BE2C (cell line): Measurements from ENCODE around the gene FOXN3.

Experiments
- DNase-seq: peaks from one replicate; pipeline ENCODE4 v3.0.0-alpha.2; 2020
- H3K27me3 ChIP-seq: fragments of 250-450 bp; sonication (Bioruptor Pico); 2 replicates; pipeline ENCODE4 v1.5.1; 2020; ENCODE audit warnings: mild to moderate bottlenecking
- H3K36me3 ChIP-seq: fragments of 250-450 bp; sonication (Bioruptor Pico); 2 replicates; pipeline ENCODE4 v1.5.1; 2020; ENCODE audit warnings: mild to moderate bottlenecking
- H3K4me1 ChIP-seq: fragments of 250-450 bp; sonication (Bioruptor Pico); 2 replicates; pipeline ENCODE4 v1.5.1; 2020
- H3K4me3 ChIP-seq: 2 replicates; pipeline ENCODE4 v1.5.1; 2011; ENCODE audit warnings: low read depth, low read length
- H3K9me3 ChIP-seq: fragments of 250-450 bp; sonication (Bioruptor Pico); 2 replicates; pipeline ENCODE4 v1.5.1; 2020
- CTCF ChIP-seq: IDR thresholded peaks from 2 replicates; pipeline ENCODE4 v1.5.1; 2012; ENCODE audit warnings: mild to moderate bottlenecking, low read depth, low read length

The FOXN3 gene

GRCh38 chr14:89226801-89227495, 190.1 kb downstream of the FOXN3 start:
- Histone ChIP-seq H3K4me1 (no peaks in the 10 kb centered on the region; the same call in 1 of the 2 replicates), H3K36me3 (no peaks in the 10 kb centered on the region), H3K9me3 (no peaks in the 10 kb centered on the region), H3K4me3 (no peak overlapping the region), H3K27me3 (no peaks in the 10 kb centered on the region)
- TF ChIP-seq CTCF: no peak
- no peak for DNase-seq

- Histone ChIP-seq H3K4me1 (no peaks in the 10 kb centered on the region; the same call in 1 of the 2 replicates), H3K27me3 (no peaks in the 10 kb centered on the region), H3K9me3 (no peaks in the 10 kb centered on the region), H3K36me3 (no peaks in the 10 kb centered on the region), H3K4me3 (no peak overlapping the region)
- no peak for TF ChIP-seq CTCF
- DNase-seq: no peak
Observed at GRCh38 chr14:89225607-89226006, 191.4 kb downstream of the FOXN3 start.

- H3K9me3 ChIP-seq: no peaks in the 10 kb centered on the region
- no peak for TF ChIP-seq CTCF
- H3K27me3 ChIP-seq: no peaks in the 10 kb centered on the region
- DNase-seq: no peak
- H3K4me3 ChIP-seq: no peak overlapping the region
- no peaks in the 10 kb centered on the region for H3K36me3 ChIP-seq
- no peaks in the 10 kb centered on the region for H3K4me1 ChIP-seq
Observed at GRCh38 chr14:89221109-89221810, 195.8 kb downstream of the FOXN3 start.

GRCh38 chr14:89219051-89219450, 198.0 kb downstream of the FOXN3 start:
- H3K4me1 ChIP-seq: peaks cover 16% of the 10 kb centered on the region
- H3K27me3 ChIP-seq: no peaks in the 10 kb centered on the region
- H3K36me3 ChIP-seq: no peaks in the 10 kb centered on the region
- no peak overlapping the region for H3K4me3 ChIP-seq
- DNase-seq: no peak
- no peak for TF ChIP-seq CTCF
- H3K9me3 ChIP-seq: no peaks in the 10 kb centered on the region

GRCh38 chr14:89217891-89218290, 199.1 kb downstream of the FOXN3 start:
- Histone ChIP-seq H3K9me3 (no peaks in the 10 kb centered on the region), H3K27me3 (no peaks in the 10 kb centered on the region), H3K4me3 (no peak overlapping the region), H3K36me3 (no peaks in the 10 kb centered on the region), H3K4me1 (peaks cover 27% of the 10 kb centered on the region)
- TF ChIP-seq CTCF: no peak
- DNase-seq: no peak

- H3K9me3 ChIP-seq: no peaks in the 10 kb centered on the region
- peaks cover 44% of the 10 kb centered on the region for H3K4me1 ChIP-seq
- H3K36me3 ChIP-seq: no peaks in the 10 kb centered on the region
- H3K27me3 ChIP-seq: no peaks in the 10 kb centered on the region
- DNase-seq: no peak
- no peak overlapping the region for H3K4me3 ChIP-seq
- no peak for TF ChIP-seq CTCF
Observed at GRCh38 chr14:89215531-89215930, 201.5 kb downstream of the FOXN3 start.
